Body of pancreas (tissue), 4 donors: ENCODE data around the gene TMEM92. TPM values are rescaled to one million over a fixed set of nuclear protein-coding genes. Genes with fewer than 3 reads are reported as not detected.

ENCODE experiments used
- ATAC-seq: fragments of 150-250 bp; one replicate; pipeline ENCODE4 v1.9.1; 2016
- DNase-seq, 4 donors: peaks; one replicate each; pipeline ENCODE4 v3.0.0-alpha.2; 2019
- H3K27ac ChIP-seq, 4 donors: fragments of 200-600 bp; sonication (generic); 1 replicate in 3 of 4; 2 replicates in 1 of 4; pipeline versions ENCODE4 v1.5.1 to v1.6.1; 2016 to 2019; ENCODE audit warnings: mild to moderate bottlenecking in 1 of 4, mixed read lengths in 1 of 4, moderate library complexity in 1 of 4
- H3K27me3 ChIP-seq, 2 donors: fragments of 200-600 bp; sonication (generic); one replicate each; pipeline ENCODE4 v1.6.0; 2016; ENCODE audit warnings: mild to moderate bottlenecking in 1 of 2
- H3K36me3 ChIP-seq, 2 donors: fragments of 200-600 bp; sonication (generic); replicated peaks in 1 of 2; 2 replicates each; pipeline ENCODE4 v1.5.1; 2016; ENCODE audit warnings: low read depth in 2 of 2; ENCODE audit not compliant: insufficient read depth in 1 of 2
- H3K4me1 ChIP-seq: fragments of 200-600 bp; sonication (generic); one replicate; pipeline ENCODE4 v1.6.0; 2016
- H3K4me3 ChIP-seq, 2 donors: fragments of 200-600 bp; sonication (generic); 1 replicate in 1 of 2; 2 replicates in 1 of 2; pipeline ENCODE4 v1.5.1; 2016 to 2019
- H3K9me3 ChIP-seq, 3 donors: fragments of 200-600 bp; sonication (generic); 1 replicate in 2 of 3; 2 replicates in 1 of 3; pipeline ENCODE4 v1.5.1; 2016
- POLR2A ChIP-seq, 3 donors: fragments of 450-650 bp; IDR thresholded peaks; one replicate each; pipeline ENCODE4 v1.6.1; 2016; ENCODE audit warnings: antibody characterized with exemption in 3 of 3, mild to moderate bottlenecking in 2 of 3
- WGBS, 2 donors: methylation state at CpG; one replicate each; pipeline ENCODE4 v1.1.5; 2017; 5-methylcytosine and 5-hydroxymethylcytosine counted together
- intact Hi-C: fragments of 100-400 bp; cut with DNase I; formaldehyde crosslinking; loops from one replicate; pipeline ENCODE4 v1.15.1; 2023
- total RNA-seq, 2 donors: library from RNA; depleted of rRNA; stranded (reverse); fragments of >200 nt; gene quantifications; one replicate each; pipeline ENCODE4 v1.1.0, GENCODE V29; 2016
- TF ChIP-seq, protein P1 (sequence below), 7 experiments: fragments of 450-650 bp in 4 of 7; fragments of 200-600 bp in 3 of 7; sonication (generic) in 3 of 7; IDR thresholded peaks; one replicate each; pipeline ENCODE4 v1.5.1; 2016 to 2019; ENCODE audit warnings: antibody characterized with exemption in 7 of 7

The TMEM92 gene
- total RNA-seq, 2 donors from 2014 or later, result not detected

DNA sequence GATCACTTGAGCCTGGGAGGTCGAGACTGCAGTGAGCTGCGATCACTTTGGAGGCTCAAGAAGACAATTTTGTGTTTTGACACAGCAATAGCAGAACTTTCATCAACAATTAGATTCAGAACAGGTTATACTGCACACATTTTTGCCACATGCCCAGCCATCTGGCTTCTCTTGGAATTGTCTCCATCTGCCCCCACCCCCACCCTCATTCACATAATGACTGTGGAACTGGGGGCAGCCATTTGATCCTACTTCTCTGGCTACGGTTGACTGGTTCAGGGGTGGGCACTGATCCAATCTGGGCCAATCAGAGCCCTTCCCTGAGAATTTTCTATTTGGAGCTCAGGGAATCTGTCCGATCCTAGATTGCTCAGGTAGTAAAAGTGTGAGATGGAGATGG is 14.0 kb downstream of the TMEM92 start:
- Histone ChIP-seq H3K4me1 (no peaks in the 10 kb centered on the region), H3K27ac (no peak overlapping the region), H3K4me3 (no peak overlapping the region), H3K9me3 (no peaks in the 10 kb centered on the region), H3K27me3 (no peaks in the 10 kb centered on the region), H3K36me3 (no peaks in the 10 kb centered on the region)
- TF ChIP-seq POLR2A (IDR thresholded peaks at IDR 0.05), result no peak
- TF ChIP-seq, protein P1, sequence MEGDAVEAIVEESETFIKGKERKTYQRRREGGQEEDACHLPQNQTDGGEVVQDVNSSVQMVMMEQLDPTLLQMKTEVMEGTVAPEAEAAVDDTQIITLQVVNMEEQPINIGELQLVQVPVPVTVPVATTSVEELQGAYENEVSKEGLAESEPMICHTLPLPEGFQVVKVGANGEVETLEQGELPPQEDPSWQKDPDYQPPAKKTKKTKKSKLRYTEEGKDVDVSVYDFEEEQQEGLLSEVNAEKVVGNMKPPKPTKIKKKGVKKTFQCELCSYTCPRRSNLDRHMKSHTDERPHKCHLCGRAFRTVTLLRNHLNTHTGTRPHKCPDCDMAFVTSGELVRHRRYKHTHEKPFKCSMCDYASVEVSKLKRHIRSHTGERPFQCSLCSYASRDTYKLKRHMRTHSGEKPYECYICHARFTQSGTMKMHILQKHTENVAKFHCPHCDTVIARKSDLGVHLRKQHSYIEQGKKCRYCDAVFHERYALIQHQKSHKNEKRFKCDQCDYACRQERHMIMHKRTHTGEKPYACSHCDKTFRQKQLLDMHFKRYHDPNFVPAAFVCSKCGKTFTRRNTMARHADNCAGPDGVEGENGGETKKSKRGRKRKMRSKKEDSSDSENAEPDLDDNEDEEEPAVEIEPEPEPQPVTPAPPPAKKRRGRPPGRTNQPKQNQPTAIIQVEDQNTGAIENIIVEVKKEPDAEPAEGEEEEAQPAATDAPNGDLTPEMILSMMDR (IDR thresholded peaks at IDR 0.05), result no peak
- DNase-seq (no peak), ATAC-seq (no peak)
- intact Hi-C loops, result no loop called here
- 88 to 94% methylated on average over 4 of the region's 4 CpGs for WGBS, 2 donors

DNA sequence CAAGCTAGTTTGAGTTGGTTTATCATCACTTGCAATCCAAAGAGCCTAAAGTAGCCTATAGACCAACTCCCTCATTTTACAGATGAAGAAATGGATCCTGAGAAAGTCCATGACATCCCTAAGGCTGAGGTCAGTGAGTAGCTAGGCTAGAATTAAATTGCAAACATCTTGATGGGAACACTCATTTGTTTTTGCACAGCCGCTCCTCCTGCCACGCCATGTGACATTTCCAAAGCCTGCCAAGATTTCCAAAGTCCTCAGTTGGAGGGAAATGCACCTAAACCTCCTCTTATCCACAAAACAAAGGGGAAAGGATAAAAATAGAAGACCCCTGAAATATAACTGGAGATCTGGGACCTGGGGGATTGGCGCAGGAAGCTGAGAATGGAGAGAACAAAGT is 15.0 kb downstream of the TMEM92 start:
- DNase-seq, result no peak
- Histone ChIP-seq H3K4me1 (no peaks in the 10 kb centered on the region), H3K27ac (no peak overlapping the region), H3K27me3 (no peaks in the 10 kb centered on the region), H3K9me3 (no peaks in the 10 kb centered on the region), H3K4me3 (no peak overlapping the region), H3K36me3 (no peaks in the 10 kb centered on the region)
- 80 to 83% methylated on average over 3 of the region's 3 CpGs for WGBS, 2 donors
- no peak for ATAC-seq
- intact Hi-C loops, result no loop called here
- no peak for TF ChIP-seq POLR2A (IDR thresholded peaks at IDR 0.05)

DNA sequence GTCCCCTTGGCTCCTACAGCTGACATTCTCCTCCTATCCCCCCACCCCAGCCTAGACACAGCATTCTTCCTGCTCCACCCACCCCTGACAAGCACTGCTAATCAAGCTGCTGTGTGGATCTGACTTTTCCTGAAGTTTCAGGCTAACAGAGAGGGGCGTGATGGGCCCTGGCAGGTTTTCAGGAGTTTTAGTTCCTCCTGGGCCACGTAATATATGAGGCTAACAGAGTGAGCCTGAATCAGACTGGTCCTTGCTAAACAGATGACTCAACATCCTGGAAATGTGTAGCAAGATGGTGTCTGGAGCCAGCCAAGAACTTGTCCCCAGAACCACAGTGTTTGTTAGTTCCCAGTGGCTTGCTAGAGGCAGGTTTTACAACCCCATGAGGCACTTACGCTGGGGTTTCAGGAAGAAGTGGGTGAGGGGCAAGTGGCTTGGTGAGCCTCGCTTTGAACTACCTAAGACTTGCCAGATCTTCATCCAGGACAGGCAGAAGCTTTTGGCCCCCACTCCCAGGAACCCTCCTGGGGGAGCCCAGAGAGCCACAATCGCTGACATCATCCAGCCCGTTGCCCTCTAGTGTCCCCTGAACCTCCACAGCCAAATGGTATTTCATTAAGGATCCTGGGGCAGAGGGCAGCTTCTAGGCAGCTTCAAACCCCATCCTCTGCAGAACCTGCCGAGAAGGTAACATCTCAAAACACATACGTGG is 15.9 kb downstream of the TMEM92 start:
- intact Hi-C loops, result loop anchor here (5.0 kb wide), 1 partner anchor 83 kb away; no protein-coding TSS in a partner anchor
- TF ChIP-seq POLR2A (IDR thresholded peaks at IDR 0.05), result no peak
- TF ChIP-seq, protein P1 (IDR thresholded peaks at IDR 0.05), result no peak
- no peaks in the 10 kb centered on the region for H3K9me3 ChIP-seq
- H3K4me1 ChIP-seq, result no peaks in the 10 kb centered on the region
- DNase-seq (peak; percentile 38 to 79 (median 62)), ATAC-seq (peak; percentile 85)
- H3K27ac ChIP-seq, result peak overlapping the region in 3 of 4 donors; percentile 12 to 67 (median 18)
- H3K36me3 ChIP-seq, result no peaks in the 10 kb centered on the region
- WGBS, 2 donors, result 54 to 60% methylated on average over 7 to 8 of the region's 8 CpGs
- no peaks in the 10 kb centered on the region for H3K27me3 ChIP-seq
- no peak overlapping the region for H3K4me3 ChIP-seq

DNA sequence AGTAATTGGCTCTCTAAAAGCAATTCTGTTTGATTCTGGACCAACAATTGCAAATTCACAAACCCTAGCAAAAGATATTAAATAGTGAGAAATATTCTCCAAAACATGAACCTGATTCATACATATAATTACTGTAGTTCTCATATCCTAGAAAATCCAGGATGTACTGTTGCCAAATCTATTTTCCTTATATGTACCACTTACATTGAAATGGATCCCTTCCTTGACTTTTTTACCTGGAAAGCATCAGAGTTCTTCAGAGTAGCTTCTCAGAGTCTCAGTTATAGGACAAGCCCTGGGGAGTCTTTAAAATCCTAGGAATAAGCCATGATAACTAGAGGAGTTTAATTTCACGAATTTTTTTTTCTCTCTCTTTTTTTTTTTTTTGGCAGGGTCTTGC is 16.7 kb downstream of the TMEM92 start:
- peak overlapping the region in 1 of 4 donors; percentile 67 for H3K27ac ChIP-seq
- intact Hi-C loops, result loop anchor here (5.0 kb wide), 1 partner anchor 84 kb away; no protein-coding TSS in a partner anchor

DNA sequence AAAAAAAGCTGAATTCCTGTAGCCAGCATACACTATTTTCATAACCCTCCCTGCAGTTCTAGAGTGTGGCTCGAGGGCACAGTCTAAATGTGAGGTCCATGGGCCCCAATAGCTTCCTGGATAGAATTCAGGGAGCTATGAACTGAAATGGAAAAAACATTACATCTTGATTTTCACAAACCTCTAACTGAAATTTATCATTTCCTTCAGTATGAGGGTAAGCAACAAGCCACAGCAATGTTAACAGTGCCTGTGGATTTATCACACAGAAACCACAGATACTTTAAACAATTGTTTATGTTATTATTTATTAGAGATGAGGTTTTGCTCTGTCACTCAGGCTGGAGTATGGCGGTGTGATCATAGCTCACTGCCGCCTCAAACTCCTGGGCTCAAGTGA is 18.2 kb downstream of the TMEM92 start:
- Histone ChIP-seq H3K27me3 (no peaks in the 10 kb centered on the region), H3K36me3 (no peaks in the 10 kb centered on the region), H3K4me1 (no peaks in the 10 kb centered on the region), H3K27ac (no peak overlapping the region), H3K9me3 (no peaks in the 10 kb centered on the region), H3K4me3 (no peak overlapping the region)
- TF ChIP-seq, protein P1 (IDR thresholded peaks at IDR 0.05), result no peak
- WGBS, 2 donors, result 87 to 88% methylated on average over 3 of the region's 3 CpGs
- ATAC-seq, result no peak
- DNase-seq, result no peak
- intact Hi-C loops, result loop anchor here (5.0 kb wide), 1 partner anchor 85 kb away; no protein-coding TSS in a partner anchor

More for the DNA sequence above, 16.7 kb downstream of the TMEM92 start:
- TF ChIP-seq, protein P1 (IDR thresholded peaks at IDR 0.05), result no peak
- TF ChIP-seq POLR2A (IDR thresholded peaks at IDR 0.05), result no peak
- 33 to 47% methylated on average over 1 of the region's 1 CpG for WGBS, 2 donors
- Histone ChIP-seq H3K36me3 (no peaks in the 10 kb centered on the region), H3K9me3 (no peaks in the 10 kb centered on the region), H3K4me1 (no peaks in the 10 kb centered on the region), H3K4me3 (no peak overlapping the region), H3K27me3 (no peaks in the 10 kb centered on the region)
- no peak for DNase-seq
- ATAC-seq, result no peak
